ENCODE measurements around the gene CGNL1. TPM values are rescaled to one million over a fixed set of nuclear protein-coding genes. Genes with fewer than 3 reads are reported as not detected.

The CGNL1 gene
- total and polyA plus RNA-seq, 7 donors: 0.18 to 2.2 (median 0.37) TPM

- no peak for TF ChIP-seq CTCF (IDR thresholded peaks at IDR 0.05)
- Histone ChIP-seq H3K27ac (no peak overlapping the region), H3K4me3 (no peak overlapping the region), H3K4me1 (no peaks in the 10 kb centered on the region), H3K27me3 (ENCODE audit: insufficient read depth in 3 of 3, low read length in 2 of 3) (no peaks in the 10 kb centered on the region), H3K9me3 (no peaks in the 10 kb centered on the region), H3K36me3 (ENCODE audit: insufficient read depth in 1 of 2, low read depth in 1 of 2) (no peaks in the 10 kb centered on the region)
- intact Hi-C loops (cut with DNase I): no loop called here
- DNase-seq: no peak
- 67 to 84% (median 73%) methylated on average over 3 of the region's 3 CpGs for WGBS, 3 donors
- ATAC-seq: no peak
Measured at GRCh38 chr15:57570994-57571393, 194.7 kb downstream of the CGNL1 start.

DNA sequence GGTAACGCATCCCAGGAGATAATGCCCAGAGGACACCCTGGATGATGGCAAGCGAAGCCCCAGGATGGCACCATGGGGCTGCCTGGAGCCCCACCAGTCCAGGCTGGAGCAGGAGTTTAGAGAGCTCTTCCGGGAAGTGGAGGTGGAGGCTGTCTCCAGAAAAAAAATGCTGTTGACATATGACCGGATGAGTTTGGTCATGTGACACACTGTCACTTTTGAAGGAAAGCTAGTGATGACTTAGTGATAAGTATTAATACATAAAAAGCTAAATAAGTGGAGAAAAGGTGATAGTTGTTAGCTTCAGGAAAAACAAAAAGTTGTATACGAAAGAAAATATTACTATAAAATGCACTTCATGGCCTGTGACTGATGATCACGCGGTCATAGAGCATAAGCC is 195.4 kb downstream of the CGNL1 start:
- no peak overlapping the region for H3K27ac ChIP-seq
- DNase-seq (no peak), ATAC-seq (no peak)
- no peaks in the 10 kb centered on the region for H3K9me3 ChIP-seq
- intact Hi-C loops (cut with DNase I): no loop called here
- 94 to 95% (median 94%) methylated on average over 7 of the region's 7 CpGs for WGBS, 3 donors
- H3K4me3 ChIP-seq: no peak overlapping the region
- H3K4me1 ChIP-seq: no peaks in the 10 kb centered on the region
- no peak for TF ChIP-seq CTCF (IDR thresholded peaks at IDR 0.05)
- H3K27me3 ChIP-seq (ENCODE audit: insufficient read depth in 3 of 3, low read length in 2 of 3): no peaks in the 10 kb centered on the region
- H3K36me3 ChIP-seq (ENCODE audit: insufficient read depth in 1 of 2, low read depth in 1 of 2): no peaks in the 10 kb centered on the region

- no peak for ATAC-seq
- intact Hi-C loops (cut with DNase I): no loop called here
Measured at GRCh38 chr15:57572468-57572867, 196.2 kb downstream of the CGNL1 start.

DNA sequence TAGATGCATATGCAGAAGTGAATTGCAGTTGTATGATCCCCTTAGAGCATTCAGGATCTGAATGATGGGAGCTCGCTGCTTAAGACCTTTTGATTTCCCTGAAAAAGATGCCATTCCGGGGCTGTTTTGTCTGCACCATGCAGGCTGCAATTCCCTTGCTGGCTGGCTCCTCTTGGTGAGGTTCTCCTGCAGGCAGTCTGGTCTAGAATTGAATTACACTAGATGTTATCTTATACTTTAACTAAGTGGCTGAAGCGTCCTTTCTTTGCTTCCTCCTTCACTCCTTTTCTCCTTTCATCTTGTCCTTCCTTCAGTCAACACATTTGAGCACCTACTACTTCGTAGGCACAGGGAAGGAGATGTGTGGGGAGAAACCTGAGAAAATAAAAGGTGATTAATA is 196.8 kb downstream of the CGNL1 start:
- ATAC-seq: no peak
- H3K27me3 ChIP-seq (ENCODE audit: insufficient read depth in 3 of 3, low read length in 2 of 3): no peaks in the 10 kb centered on the region
- intact Hi-C loops (cut with DNase I): no loop called here
- H3K27ac ChIP-seq: no peak overlapping the region
- H3K4me1 ChIP-seq: no peaks in the 10 kb centered on the region
- no peak overlapping the region for H3K4me3 ChIP-seq
- DNase-seq: no peak
- no peaks in the 10 kb centered on the region for H3K9me3 ChIP-seq
- H3K36me3 ChIP-seq (ENCODE audit: insufficient read depth in 1 of 2, low read depth in 1 of 2): no peaks in the 10 kb centered on the region
- TF ChIP-seq CTCF (IDR thresholded peaks at IDR 0.05): no peak
- WGBS, 3 donors: 85 to 89% (median 87%) methylated on average over 4 of the region's 4 CpGs

More at GRCh38 chr15:57572468-57572867, 196.2 kb downstream of the CGNL1 start:
- H3K36me3 ChIP-seq (ENCODE audit: insufficient read depth in 1 of 2, low read depth in 1 of 2): no peaks in the 10 kb centered on the region
- no peak for TF ChIP-seq CTCF (IDR thresholded peaks at IDR 0.05)
- no peak for DNase-seq
- no peaks in the 10 kb centered on the region for H3K27me3 ChIP-seq (ENCODE audit: insufficient read depth in 3 of 3, low read length in 2 of 3)
- WGBS, 3 donors: 83 to 92% (median 89%) methylated on average over 3 of the region's 3 CpGs
- H3K9me3 ChIP-seq: no peaks in the 10 kb centered on the region
- H3K27ac ChIP-seq: no peak overlapping the region
- no peak overlapping the region for H3K4me3 ChIP-seq
- H3K4me1 ChIP-seq: no peaks in the 10 kb centered on the region

- no peaks in the 10 kb centered on the region for H3K36me3 ChIP-seq (ENCODE audit: insufficient read depth in 1 of 2, low read depth in 1 of 2)
- no peak for ATAC-seq
- 80 to 81% (median 80%) methylated on average over 5 of the region's 5 CpGs for WGBS, 3 donors
Measured at GRCh38 chr15:57575363-57575762, 199.1 kb downstream of the CGNL1 start.

More at GRCh38 chr15:57575363-57575762, 199.1 kb downstream of the CGNL1 start:
- H3K9me3 ChIP-seq: no peaks in the 10 kb centered on the region
- TF ChIP-seq CTCF (IDR thresholded peaks at IDR 0.05): no peak
- no peaks in the 10 kb centered on the region for H3K4me1 ChIP-seq
- DNase-seq: no peak
- H3K27me3 ChIP-seq (ENCODE audit: insufficient read depth in 3 of 3, low read length in 2 of 3): no peaks in the 10 kb centered on the region
- no peak overlapping the region for H3K27ac ChIP-seq
- intact Hi-C loops (cut with DNase I): no loop called here
- no peak overlapping the region for H3K4me3 ChIP-seq
